Esophagus squamous epithelium (tissue), 5 donors: Measurements from ENCODE around the gene FOXP1. TPM values are rescaled to one million over a fixed set of nuclear protein-coding genes. Genes with fewer than 3 reads are reported as not detected.
"Not testable (repeated sequence)": the region's sequence is repeated elsewhere in the genome, so short reads cannot be mapped to it uniquely, and the experiment has no call there.

ENCODE experiments used
- DNase-seq: peaks from one replicate; lab custom pipeline; 2025; lab: John Stamatoyannopoulos, UW
- H3K27ac ChIP-seq, 4 donors: fragments of 200-600 bp; sonication (generic); one replicate each; pipeline ENCODE4 v1.5.1; 2016 to 2019; ENCODE audit warnings: mild to moderate bottlenecking in 1 of 4
- H3K27me3 ChIP-seq, 4 donors: fragments of 200-600 bp; sonication (generic); 1 replicate in 3 of 4; 2 replicates in 1 of 4; pipeline versions ENCODE4 v1.5.1 to v1.6.0; 2017 to 2021; ENCODE audit warnings: antibody characterized with exemption in 1 of 4
- H3K36me3 ChIP-seq, 3 donors: fragments of 200-600 bp; sonication (generic); one replicate each; pipeline ENCODE4 v1.5.1; 2016 to 2019
- H3K4me1 ChIP-seq, 3 donors: fragments of 200-600 bp; sonication (generic); one replicate each; pipeline ENCODE4 v1.5.1; 2017 to 2019
- H3K4me3 ChIP-seq, 4 donors: fragments of 200-600 bp; sonication (generic); 1 replicate in 3 of 4; 2 replicates in 1 of 4; pipeline ENCODE4 v1.5.1; 2016 to 2019; ENCODE audit warnings: mild to moderate bottlenecking in 2 of 4, moderate library complexity in 1 of 4
- H3K9me3 ChIP-seq, 3 donors: fragments of 200-600 bp; sonication (generic); one replicate each; pipeline ENCODE4 v1.5.1; 2016 to 2019
- POLR2A ChIP-seq, 4 donors: fragments of 450-650 bp; IDR thresholded peaks; one replicate each; pipeline ENCODE4 v1.6.1; 2017; ENCODE audit warnings: antibody characterized with exemption in 4 of 4, mild to moderate bottlenecking in 4 of 4, moderate library complexity in 3 of 4
- WGBS, 2 donors: methylation state at CpG; one replicate each; pipeline ENCODE4 v1.1.5; 2018; 5-methylcytosine and 5-hydroxymethylcytosine counted together
- intact Hi-C: fragments of 100-400 bp; cut with DNase I; formaldehyde crosslinking; loops from one replicate; pipeline ENCODE4 v1.15.0; 2022
- total RNA-seq, 4 donors: library from RNA; depleted of rRNA; stranded (reverse); fragments of >200 nt; gene quantifications; one replicate each; pipeline ENCODE4 v1.1.0, GENCODE V29; 2016
- TF ChIP-seq, protein P1 (sequence below), 6 experiments: fragments of 450-650 bp in 4 of 6; fragments of 200-600 bp in 2 of 6; sonication (generic) in 2 of 6; IDR thresholded peaks; one replicate each; pipeline ENCODE4 v1.5.1; 2016 to 2019; ENCODE audit warnings: antibody characterized with exemption in 6 of 6, mild to moderate bottlenecking in 4 of 6, moderate library complexity in 4 of 6
- donor health status: DM: yes; HTN: yes; CAD: no.

FOXP1 gene
- total RNA-seq, 4 donors from 2014 or later, result 49.1 to 124 (median 61.1) TPM

DNA sequence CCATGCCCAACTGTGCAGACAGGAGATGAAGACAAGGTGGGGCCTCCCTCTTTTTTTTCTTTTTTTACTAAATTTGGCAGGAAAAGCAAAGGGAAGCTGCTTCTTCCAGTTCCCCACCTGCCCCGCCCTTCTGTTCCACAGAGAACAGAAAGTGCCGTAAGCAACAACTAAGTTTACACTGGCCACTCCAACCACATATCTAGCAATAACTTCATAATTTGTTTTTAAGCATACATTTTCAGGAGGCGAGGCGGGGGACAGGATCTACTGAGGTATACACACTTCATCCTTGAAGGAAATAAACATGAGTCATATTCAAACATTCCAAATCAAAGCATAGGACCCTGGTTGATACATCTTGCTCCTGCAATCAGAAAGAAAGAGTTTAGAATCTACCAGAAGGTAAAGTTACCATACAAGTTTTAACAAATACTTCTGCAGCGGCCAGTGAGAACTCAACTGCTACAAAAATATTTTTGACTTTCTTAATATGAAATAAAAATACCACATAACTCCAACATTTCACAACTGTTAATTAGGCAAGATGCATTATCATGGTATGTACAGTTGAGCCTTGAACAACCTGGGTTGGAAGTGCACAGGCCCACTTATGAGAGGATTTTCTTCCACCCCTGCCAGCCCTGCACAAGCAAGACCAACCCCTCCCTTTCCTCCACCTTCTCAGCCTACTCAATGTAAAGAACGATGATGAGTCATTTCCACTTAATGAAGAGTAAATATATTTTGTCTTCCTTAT is 50.7 kb downstream of the FOXP1 start:
- H3K9me3 ChIP-seq, result no peaks in the 10 kb centered on the region
- no peak for DNase-seq
- intact Hi-C loops, result no loop called here
- no peaks in the 10 kb centered on the region for H3K36me3 ChIP-seq
- TF ChIP-seq, protein P1, sequence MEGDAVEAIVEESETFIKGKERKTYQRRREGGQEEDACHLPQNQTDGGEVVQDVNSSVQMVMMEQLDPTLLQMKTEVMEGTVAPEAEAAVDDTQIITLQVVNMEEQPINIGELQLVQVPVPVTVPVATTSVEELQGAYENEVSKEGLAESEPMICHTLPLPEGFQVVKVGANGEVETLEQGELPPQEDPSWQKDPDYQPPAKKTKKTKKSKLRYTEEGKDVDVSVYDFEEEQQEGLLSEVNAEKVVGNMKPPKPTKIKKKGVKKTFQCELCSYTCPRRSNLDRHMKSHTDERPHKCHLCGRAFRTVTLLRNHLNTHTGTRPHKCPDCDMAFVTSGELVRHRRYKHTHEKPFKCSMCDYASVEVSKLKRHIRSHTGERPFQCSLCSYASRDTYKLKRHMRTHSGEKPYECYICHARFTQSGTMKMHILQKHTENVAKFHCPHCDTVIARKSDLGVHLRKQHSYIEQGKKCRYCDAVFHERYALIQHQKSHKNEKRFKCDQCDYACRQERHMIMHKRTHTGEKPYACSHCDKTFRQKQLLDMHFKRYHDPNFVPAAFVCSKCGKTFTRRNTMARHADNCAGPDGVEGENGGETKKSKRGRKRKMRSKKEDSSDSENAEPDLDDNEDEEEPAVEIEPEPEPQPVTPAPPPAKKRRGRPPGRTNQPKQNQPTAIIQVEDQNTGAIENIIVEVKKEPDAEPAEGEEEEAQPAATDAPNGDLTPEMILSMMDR (IDR thresholded peaks at IDR 0.05), result no peak
- TF ChIP-seq POLR2A (IDR thresholded peaks at IDR 0.05), result no peak
- H3K27me3 ChIP-seq, result no peaks in the 10 kb centered on the region
- WGBS, 2 donors, result 20 to 34% methylated on average over 6 of the region's 6 CpGs
- peak overlapping the region; percentile 33 to 87 (median 76) for H3K27ac ChIP-seq
- peak overlapping the region in 1 of 4 donors; percentile 8 for H3K4me3 ChIP-seq
- H3K4me1 ChIP-seq, result peaks cover 25 to 69% (median 32%) of the 10 kb centered on the region in 3 donors

DNA sequence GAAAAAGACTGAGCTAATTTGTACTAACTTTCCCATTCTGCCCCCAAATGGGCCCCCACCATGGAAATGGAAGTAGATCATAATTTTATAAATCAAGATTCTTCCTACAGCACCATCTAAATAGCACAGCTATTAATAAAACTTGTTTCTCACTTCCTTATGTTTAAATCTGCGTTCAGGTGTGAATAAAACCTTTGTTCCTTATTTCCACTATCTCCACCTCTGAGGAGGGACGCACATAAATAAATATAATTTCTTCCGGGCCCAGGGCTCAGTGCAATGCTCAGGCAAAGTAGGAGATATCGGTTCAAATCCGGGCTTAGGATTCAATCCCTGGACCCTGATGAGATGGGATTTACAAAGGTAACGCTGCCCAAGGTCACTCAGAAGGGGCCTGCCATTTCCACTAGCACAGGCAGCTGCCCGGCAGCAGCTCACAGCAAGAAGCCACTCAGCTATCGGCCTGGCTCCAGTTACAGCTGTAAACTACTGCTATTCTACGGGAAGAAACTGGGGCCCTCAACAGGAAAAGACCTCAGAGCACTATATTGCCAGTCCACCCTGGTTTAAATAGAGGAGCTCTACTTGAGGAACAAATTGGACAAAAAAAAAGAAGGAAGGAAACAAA is 52.5 kb downstream of the FOXP1 start:
- H3K27me3 ChIP-seq, result no peaks in the 10 kb centered on the region
- TF ChIP-seq POLR2A (IDR thresholded peaks at IDR 0.05), result no peak
- TF ChIP-seq, protein P1 (IDR thresholded peaks at IDR 0.05), result no peak
- no peak for DNase-seq
- intact Hi-C loops, result no loop called here
- WGBS, 2 donors, result 82 to 92% methylated on average over 4 to 9 of the region's 9 CpGs
- peaks cover 7 to 51% (median 15%) of the 10 kb centered on the region in 3 donors for H3K4me1 ChIP-seq
- H3K36me3 ChIP-seq, result no peaks in the 10 kb centered on the region
- H3K27ac ChIP-seq, result peak overlapping the region in 2 of 4 donors; percentile 77 to 87
- no peak overlapping the region for H3K4me3 ChIP-seq
- no peaks in the 10 kb centered on the region for H3K9me3 ChIP-seq

DNA sequence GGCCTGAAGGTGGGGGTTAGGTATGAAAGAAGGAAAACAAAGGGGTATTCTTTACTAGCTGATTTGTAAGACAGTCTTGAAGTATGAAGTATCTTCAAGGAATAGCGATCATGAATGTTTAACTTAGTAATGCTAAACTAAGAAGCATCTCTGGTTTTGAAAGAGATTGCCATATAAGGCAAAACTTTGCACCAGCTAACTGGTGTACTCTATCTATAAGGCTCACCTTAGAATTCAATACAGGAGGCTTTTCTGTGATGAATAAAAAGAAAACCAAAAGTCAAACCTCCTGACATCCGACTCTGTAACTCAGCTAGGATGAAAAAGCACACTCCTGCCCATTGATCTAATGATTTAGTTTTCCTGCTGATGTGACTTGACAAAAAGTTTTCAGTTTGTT is 54.7 kb downstream of the FOXP1 start:
- Histone ChIP-seq H3K27ac (no peak overlapping the region), H3K27me3 (no peaks in the 10 kb centered on the region), H3K4me1 (peaks cover 5 to 29% (median 10%) of the 10 kb centered on the region in 3 donors), H3K9me3 (no peaks in the 10 kb centered on the region), H3K36me3 (no peaks in the 10 kb centered on the region), H3K4me3 (no peak overlapping the region)
- TF ChIP-seq, protein P1 (IDR thresholded peaks at IDR 0.05), result no peak
- TF ChIP-seq POLR2A (IDR thresholded peaks at IDR 0.05), result no peak
- intact Hi-C loops, result no loop called here
- no peak for DNase-seq
- WGBS, 2 donors, result 65 to 72% methylated on average over 2 of the region's 2 CpGs

DNA sequence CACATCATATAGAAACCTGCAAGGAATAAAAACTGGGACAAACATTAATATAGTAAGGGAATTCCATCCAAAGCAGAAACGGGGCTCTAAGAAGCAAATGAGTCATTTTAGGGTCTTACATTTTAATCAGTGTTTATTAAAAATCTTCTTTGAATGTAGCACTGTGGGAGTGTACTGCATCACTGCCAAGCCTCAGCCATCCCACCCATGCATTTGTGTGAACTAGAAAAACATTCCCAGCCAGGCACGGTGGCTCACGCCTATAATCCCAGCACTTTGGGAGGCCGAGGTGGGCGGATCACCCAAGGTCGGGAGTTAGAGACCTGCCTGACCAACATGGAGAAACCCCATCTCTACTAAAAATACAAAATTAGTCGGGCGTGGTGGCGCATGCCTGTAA is 57.1 kb downstream of the FOXP1 start:
- DNase-seq, H3K27me3 ChIP-seq, H3K4me3 ChIP-seq, H3K27ac ChIP-seq, H3K9me3 ChIP-seq, H3K36me3 ChIP-seq, intact Hi-C loops: not testable (repeated sequence)
- 70 to 92% methylated on average over 1 to 9 of the region's 9 CpGs for WGBS, 2 donors
- peaks cover 5 to 10% (median 8%) of the 10 kb centered on the region in 3 donors for H3K4me1 ChIP-seq

DNA sequence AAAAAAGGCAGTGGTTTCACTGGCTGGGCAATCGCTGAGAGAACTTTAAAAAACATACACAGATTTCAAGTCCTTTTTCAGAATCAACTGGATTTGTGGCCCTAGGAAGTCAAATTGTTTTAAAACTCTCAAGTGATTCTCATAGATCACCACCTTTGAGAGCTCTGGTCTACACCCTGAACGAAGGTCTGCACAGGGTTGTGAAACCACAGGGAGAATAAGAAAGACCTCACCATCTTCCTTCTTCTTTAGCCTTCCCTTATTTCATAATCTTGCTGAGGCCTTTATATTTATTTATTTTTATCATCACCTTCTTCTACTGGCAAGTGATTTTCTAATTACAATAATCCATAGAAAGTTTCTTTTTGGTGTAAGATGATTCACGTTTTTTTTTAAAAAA is 58.1 kb downstream of the FOXP1 start:
- peaks cover 0 to 15% (median 11%) of the 10 kb centered on the region in 3 donors for H3K4me1 ChIP-seq
- no peaks in the 10 kb centered on the region for H3K27me3 ChIP-seq
- intact Hi-C loops, result no loop called here
- no peak overlapping the region for H3K27ac ChIP-seq
- 71 to 77% methylated on average over 3 of the region's 3 CpGs for WGBS, 2 donors
- H3K9me3 ChIP-seq, result no peaks in the 10 kb centered on the region
- H3K4me3 ChIP-seq, result no peak overlapping the region
- TF ChIP-seq, protein P1 (IDR thresholded peaks at IDR 0.05), result no peak
- TF ChIP-seq POLR2A (IDR thresholded peaks at IDR 0.05), result no peak
- no peak for DNase-seq
- H3K36me3 ChIP-seq, result no peaks in the 10 kb centered on the region
